ENCODE measurements around the gene STIMATE.

Gene STIMATE

DNA sequence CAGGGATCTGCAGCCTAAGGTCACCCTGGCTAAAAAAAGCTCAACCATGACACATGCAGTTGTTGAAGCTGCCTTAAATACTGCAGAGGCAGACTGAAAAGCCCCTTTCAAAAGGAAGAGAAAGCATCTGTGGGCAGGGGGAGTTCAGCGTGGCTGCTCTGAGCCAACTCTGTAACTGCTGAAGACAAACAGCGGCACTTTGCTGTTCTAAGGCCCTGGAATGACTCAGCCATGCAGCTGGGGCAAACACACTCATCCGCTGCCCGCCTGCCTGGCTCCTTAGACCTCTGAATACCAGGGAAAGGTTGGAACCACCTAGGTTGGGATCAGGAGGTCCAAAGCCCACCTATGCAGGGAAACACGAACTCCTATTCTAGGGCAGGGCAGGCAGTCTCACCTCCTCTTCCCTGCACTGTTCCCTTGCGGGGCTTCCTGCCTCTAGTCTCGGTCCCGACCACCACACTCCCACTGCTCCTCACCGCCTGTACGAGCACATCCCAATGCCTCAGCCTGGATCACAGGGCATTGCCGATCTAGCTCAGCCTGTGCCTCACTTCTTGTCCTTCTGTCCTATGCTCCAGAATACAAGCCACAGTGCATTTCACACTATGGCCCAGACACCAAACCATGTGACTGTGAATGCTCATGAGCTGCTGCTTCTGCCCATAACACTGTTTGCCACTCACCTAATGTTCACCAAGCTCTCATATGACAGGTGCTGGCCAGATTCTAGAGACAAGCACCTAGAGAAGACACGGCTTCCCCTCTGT lies 56.0 kb downstream of the STIMATE start:
- no peak for DNase-seq (ENCODE audit: low read depth in 2 of 2)

DNA sequence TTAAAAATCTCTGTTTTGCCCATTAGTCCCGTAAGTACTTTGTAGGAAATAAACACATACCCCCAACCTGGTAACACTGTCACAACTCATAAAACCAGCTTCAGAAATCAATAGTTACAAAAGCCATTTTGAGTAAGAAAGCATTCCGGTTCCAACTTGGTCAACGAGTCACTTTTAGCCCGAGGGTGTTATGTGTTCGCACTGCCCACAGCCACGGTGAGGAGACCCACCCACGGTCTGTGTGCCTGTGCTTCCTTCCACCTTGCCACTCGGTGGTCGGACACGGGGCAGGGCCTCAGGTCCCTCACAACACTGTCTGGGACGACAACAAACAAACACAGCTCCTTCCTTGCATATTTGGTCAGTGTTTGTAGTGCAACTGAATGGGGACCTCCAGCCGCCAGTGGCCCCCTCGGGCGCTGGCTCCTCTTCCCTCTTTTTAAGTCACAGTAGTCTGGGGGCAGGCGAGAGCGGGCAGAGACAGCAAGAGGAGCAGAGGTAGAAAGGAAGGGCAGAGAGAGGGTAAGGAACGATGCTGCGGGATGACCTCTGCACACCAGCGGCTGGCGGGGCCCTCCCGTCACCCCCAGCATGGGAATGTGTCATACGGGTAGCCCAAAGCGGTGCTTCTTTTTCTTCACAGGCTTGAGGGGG lies 57.3 kb downstream of the STIMATE start:
- no peak for DNase-seq (ENCODE audit: low read depth in 2 of 2)

DNA sequence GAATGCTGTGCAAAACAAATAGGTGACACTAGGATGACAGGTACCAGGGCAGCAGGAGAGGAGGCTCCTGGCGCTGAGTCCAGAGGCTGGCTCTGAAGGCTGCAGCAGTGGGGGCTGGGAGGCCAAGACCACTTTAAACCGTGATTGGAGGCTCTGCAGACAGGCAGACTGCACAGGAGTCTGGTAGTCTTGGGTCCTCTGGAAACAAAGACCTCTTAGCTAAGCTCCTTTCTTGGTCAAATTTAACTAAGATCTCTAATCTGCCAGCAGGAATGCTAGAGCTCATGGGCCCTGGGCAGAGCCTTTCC lies 58.1 kb downstream of the STIMATE start:
- no peak for DNase-seq (ENCODE audit: low read depth in 2 of 2)

DNA sequence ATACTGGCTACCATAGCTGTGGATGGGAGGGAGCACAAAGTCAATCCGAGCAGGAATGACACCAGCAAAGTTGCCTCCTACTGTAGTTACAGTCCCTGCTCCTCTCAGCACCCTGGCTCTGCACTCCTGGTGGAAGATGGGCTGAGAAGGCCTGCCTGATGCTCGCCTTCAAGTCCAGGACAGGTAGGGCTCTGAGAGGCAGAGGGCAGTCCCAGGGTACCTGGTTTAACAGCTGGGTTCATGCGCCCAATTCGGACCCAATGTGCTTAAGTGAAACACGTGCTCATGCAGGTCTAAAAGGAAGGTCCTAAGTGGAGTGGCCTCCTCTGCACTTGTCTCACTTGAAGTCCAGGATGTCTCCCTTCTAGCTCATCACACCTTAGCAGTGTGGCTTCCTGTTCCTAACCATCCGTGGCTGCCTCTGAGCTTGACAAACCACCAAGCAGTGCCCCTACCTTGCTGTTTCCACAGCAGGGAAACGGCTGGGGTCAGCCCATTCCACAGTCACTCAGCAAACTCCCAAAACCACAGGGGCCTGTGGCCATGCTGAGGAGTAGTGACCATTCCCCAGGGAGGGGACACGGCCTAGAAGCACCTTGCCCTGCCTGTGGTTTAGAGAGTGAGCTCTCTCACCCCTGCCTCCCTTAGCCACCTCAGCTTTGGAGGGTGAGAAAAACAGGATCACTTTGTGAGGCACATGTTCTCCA lies 58.6 kb downstream of the STIMATE start:
- no peak for DNase-seq (ENCODE audit: low read depth in 2 of 2)

DNA sequence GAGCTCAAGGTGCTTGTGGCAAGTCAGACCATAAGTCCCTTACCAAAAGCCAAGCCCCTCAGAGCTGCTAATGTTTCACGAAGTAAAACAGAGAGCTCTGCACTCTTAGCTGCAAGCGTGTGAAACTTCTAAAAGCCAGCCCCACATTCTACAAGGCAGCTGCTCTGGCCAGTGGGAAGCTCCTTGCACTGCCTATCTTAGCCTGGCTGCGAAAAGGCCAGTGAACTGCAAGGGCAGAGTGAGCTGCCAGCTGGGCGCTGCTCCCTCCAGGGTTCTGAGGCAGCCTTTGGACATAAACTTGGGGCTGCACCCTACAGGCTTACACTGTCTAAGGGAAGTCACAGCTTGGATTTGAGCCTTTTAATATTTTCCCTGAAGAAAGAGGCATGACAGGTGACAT lies 60.4 kb downstream of the STIMATE start:
- no peak for DNase-seq (ENCODE audit: low read depth in 2 of 2)

DNA sequence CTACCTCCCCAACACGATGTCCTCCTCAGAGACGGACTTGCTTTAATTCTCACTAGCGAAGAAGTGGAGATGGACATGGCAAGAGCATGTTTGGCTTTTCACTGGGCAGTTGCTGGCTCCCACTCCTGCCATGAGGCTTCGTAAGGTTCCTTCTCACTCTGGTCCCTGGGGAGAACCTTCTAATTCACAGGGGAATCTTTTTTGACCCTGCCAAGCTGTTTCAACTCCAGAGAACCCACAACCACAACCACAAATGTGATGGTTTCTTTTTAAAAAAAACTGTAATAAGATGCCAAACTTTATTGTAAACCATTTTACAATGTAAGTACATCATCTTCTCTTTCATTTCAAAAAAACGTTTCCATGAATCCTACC lies 60.9 kb downstream of the STIMATE start:
- no peak for DNase-seq (ENCODE audit: low read depth in 2 of 2)

DNA sequence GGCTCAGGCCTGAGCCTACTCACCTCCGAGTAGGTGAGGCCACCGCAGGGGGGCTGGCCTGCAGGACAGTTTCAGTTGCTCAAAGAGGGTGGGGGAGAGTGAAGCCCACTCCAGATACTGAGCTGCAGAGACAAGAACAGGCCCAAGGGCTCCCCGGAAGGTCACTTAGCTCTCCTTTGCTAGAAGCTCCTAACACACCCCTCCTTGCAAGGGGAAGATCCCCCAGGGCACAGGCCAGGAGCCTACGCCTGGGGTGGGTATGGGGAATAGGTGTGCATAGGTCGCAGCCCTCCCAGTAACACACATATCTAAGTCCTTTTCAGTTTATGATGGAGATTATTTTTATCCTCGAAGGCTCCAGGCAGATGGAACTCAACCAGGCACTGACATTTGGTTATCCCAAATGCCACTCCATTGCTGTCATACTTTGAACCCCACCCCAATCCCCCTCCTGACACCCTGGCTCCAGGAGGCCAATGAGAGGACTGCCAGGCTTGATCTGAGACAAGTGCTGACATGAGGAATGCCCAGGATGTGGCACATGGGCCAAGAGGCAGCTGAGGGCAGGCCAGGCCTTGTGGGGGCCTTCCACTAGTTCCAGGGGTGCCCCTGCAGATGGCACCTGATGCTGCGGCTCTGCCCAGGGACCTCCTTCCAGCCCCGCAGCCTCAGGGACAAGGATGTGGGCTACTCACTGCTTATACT lies 61.4 kb downstream of the STIMATE start:
- DNase-seq (ENCODE audit: low read depth in 2 of 2) = no peak

DNA sequence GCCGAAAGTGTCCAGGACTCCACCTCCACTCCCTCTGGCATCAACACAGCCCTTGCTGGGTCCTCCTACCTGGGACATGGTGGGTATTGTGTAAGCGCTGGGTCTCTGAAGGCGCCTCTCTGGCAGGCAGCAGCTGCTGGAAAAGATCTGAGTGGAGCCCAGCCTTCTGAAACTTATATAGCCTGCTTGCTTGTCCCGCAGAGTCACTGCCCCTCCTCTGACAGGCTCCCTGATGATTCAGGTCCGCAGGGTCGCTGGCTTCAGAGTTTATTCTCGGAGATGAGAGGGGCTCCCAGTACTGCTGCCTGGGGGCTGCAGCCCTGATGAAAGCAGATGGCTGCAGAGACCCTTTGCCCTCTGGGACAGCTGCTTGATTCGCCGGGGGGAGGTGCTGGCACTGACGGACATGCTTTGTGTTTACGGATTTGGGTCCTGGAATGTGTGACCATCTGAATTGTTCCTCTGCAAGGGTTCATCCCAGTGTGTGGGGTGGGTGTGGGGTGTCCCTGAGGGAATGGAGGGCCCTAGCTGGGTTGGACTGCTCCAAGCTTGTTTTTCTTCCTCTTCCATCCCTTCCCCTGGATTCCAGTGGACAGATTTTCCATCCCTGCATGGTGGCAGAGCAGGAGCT lies 62.4 kb downstream of the STIMATE start, which contains the start of gene MUSTN1:
MUSTN1 (minus strand) TSS at position 149 of the 631 bp plus-strand sequence; CDS start at position 78, 71 bp downstream.
- peak in 1 of 2 experiments; percentile 1 for DNase-seq (ENCODE audit: low read depth in 2 of 2)

DNA sequence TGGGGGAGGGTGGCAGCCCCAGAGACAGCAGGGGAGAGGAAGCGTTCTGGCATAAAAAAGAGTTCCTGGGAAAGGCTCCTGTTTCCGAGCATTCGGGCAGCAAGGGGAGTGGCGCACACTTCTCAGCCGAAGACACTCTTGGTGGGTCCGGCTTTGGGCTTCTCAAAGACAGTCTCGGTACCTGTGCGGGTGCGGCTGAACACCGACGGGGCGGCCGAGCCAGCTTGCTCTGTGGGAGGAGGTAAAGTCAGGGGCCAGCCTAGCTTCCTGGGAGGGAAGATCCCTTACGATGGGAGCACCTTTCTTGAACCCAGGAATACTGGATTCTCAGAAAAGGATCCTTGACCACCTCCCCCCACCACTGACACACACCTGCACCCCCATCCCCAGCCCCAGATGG lies 64.1 kb downstream of the STIMATE start:
- no peak for DNase-seq (ENCODE audit: low read depth in 2 of 2)

DNA sequence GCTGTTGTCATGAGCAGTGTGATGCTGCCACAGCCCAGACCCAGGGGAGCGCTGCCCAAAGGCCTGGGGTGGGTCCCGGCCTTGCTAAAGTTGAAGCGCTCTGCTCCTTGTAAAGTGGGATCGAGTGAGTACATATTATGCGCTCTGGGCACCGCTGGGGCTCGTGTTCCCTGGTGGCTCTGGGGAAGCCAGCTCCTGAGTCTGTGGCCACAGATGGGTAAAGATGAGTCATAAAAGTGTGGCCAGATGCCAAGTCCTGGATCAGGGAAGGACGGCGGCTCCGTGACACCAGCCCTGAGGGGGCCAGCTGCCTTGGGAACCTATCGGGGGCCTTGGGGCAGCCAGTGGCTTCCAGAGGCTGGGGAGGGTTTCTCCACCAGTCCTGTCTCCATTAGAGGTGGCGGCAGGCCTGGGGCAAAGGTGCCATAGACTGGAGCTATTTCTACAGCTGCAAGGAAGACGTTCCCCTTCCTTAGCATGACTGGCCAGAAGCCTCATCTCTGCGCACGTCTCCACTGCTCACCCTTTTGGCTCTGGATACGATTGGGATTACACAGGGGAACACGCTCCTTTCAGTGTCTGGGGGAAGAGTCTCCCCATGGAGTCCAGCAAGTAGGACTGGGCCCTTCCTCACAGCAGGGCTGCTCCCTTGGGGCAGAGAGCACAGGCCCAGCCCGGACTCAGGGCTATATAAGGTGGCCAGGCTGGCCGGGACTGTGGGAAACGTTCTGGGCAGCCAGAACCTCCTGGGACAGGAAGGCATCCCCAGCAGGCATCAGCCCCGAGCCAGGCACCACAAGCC lies 65.6 kb downstream of the STIMATE start:
- peak; percentile 36 to 46 for DNase-seq (ENCODE audit: low read depth in 2 of 2)

DNA sequence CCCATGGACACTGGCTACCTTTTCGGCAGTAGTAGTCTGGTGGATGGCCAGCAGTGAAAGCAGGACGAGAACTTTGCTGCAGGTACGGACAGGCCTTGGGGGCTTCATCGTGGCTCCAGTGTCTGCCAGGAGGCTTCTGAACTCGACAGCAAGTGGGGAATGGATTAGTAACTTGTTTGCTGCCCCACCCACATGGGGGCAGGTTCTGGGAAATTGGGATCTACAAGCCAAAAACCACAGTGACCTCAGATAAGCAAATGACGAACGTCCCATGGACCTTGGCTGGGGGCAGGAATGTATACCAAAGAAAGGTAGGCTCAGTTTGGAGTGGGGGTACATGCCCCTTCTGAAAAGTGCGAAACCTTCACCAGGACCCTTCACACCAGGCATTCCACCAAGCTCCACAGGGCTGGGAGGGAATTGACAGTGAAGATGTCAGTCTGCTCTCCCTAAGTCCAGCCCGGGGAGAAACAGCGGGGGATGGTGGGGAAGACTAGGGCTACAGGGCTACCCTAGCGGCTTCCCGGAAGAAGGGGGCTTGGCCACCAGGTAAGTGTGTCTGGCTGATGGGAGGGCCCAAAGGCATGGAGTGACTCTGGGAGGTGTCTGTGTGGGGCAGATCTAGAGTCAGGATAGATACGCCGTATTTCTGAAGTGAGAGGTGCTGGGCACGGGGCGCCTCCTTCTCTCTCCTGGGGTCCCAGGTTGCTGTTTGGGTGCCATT lies 66.7 kb downstream of the STIMATE start, which contains the start of gene ITIH4:
ITIH4 (minus strand) TSS at position 138 of the 724 bp plus-strand sequence; CDS start at position 108, 30 bp downstream.
- DNase-seq (ENCODE audit: low read depth in 2 of 2) = no peak

DNA sequence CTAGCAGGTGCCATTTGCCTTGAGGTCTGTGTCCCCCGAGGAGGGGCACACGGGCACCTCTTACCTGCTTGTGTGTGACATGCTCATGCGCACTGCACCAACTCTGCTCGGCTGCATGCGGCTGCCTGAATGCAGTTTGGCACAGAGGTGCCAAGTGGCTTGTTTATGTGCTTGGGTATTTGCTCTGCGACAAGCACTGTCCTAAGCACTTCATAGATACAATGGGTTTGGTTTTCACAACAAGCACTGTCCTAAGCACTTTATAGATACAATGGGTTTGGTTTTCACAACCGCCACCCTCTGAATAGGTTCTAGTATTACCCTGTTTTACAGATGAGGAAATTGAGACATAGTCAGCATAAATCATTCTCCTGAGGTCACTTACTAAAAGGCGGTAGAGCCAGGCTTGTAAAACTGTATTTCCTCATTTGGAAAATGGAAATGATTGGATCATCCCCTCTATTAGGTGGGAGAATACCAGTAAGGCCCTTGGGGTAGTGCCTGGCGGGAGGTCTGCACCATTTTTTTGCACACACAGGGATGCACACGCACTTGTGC lies 67.4 kb downstream of the STIMATE start:
- DNase-seq (ENCODE audit: low read depth in 2 of 2) = no peak

DNA sequence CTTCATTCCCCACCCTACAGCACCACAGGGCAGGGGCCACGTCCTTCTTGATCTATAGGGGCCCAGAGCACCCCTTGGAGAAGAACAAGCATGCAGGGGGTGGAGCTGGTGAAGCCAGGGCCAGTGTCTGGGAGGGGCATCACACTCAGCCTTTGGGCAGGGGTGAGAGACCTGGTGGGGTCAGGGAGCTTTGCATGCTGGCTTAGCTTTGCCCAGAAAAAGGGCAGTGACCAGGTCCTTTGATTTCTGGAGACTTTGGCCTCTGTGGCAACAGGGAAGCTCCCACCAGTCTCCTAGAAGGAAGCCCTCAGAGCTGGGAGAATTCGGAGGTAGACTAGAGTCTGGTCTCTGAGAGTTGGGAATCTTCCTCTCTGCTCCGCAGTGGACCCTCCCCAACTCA lies 67.9 kb downstream of the STIMATE start:
- no peak for DNase-seq (ENCODE audit: low read depth in 2 of 2)

DNA sequence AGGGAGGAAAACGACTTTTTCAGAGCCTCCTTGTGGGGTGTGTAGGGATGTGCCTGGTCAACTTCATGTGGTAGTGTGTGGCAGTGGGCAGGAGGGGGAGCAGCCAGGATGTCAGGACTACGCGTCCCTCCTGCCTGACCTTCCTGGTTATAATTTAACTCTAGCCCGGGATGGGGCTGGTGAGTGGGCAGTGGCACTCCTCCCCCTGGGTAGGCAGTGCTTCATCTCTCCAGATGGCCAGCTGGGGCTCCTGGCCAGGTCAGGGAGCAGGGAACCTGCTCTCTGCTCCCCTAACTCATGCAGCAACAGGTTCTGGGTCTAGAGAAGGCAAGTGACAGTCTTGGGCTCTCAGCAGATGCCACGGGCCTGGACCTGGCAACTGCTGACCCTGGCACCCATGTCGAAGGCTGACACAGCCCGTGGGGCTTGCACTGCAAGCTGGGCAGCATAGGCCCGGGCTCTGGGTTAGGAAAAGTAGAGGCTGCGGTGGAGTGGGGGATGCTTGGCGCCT lies 69.4 kb downstream of the STIMATE start:
- no peak for DNase-seq (ENCODE audit: low read depth in 2 of 2)

DNA sequence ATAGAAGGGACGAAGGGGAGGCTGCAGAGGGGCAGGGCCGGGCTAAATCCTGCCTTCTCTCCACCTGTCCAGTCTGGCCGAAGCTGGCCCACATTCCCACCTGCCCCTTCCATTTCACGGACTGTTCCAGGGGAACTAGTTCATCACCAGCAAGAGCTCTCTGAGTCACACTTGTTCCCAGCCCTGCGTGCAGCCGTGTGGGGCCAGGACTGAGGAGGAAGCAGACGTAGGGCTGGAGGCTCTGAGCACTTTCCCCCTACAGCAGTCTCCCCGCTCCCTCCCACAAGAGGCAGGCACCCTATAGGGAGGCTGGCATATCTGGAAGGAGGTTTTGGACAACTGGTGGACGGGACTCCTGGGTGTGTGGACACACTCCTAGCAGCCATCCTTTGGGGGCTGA lies 69.9 kb downstream of the STIMATE start:
- DNase-seq (ENCODE audit: low read depth in 2 of 2) = no peak

DNA sequence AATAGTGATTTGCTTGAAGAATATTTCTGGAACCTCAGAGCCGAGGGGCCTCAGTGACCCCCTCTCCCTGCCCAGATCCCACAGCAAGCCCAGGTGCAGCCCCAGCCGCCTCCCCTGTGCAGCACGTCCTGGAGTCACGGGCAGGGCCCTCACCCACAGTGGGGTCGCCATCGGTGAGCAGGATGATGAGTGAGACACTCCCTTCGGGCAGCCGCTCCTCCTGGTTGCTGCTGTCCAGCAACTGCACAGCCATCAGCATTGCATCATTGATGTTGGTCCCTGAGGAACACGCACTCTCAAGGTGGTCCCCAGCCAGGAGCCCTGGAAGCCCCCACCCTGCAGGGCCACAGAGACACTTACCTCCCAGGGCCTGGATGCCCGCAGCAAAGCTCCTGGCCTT lies 73.3 kb downstream of the STIMATE start:
- no peak for DNase-seq (ENCODE audit: low read depth in 2 of 2)

DNA sequence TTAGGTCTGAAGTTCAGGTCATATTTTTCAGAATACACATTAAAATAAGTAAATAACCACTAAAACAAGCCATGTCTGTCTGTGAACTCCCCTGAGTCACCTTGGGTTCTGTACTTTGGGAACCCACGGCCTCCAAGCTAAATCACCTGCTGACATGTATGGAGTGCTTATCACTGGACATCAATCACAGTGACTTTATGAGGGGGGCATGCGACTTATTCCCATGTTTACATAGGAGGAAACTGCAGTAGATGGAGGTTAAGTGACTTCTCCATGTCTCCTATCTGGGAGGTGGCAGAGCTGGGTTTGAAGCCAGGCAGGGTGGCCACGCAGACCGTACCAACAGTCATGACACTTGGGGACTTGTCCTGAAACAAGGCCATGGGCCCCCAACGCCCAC lies 75.0 kb downstream of the STIMATE start:
- DNase-seq (ENCODE audit: low read depth in 2 of 2) = no peak

DNA sequence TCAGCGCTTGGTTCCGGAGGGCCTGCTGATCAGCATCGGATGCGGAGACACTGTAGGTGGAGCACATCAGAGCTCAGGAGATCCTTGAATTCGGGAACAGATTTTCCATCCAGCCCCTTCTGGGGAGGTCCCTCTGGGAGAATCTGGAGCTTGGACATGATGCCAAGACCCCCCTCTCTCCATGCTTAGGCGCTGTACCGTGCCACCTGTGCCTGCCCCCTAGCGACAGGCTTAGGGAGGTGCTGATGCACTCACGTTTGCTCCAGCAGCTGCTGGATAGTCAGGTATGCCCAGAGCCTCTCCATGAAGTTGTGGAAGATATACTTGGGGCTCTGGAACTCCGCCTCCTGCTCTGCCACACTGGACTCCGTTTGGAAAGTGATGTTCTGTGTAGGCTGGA lies 76.6 kb downstream of the STIMATE start:
- no peak for DNase-seq (ENCODE audit: low read depth in 2 of 2)

DNA sequence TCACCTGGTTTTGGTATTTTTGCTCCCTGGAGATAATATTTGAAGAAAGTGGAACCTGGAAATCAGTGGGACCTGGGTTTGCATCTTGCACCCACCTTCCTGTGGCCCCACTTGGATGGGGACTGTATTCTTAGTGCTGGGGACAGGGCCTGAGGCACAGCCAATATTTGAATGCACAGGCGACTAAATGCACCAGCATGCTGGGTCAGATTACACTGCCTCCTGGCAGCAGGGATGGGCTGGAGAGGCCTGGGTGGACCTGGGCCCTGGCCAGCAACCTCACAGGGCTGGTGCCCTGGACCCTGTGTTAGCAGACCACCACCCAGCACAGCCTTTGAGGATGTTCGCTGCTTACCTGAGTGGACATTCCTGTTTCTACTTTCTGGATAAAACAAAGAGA lies 77.4 kb downstream of the STIMATE start:
- no peak for DNase-seq (ENCODE audit: low read depth in 2 of 2)

DNA sequence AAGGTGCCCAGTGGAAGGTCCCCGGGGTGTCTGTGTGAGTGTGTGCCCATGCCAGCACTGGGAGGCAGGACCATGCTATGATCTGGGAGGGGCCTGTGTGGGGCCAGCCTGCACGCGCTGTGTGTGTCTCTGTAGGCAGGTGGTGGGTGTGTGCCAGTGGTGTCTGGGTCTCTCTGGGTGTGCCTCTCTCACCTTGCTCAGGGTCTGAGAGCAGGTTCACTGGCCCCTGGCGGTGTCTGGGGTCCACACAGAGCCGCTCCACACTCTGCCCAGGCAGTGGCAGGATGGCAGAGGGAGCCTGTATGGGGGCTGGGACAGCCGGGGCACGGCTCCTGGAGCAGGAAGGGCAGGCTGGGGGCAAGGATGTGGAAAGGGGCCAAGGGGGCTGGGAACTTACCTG lies 79.5 kb downstream of the STIMATE start:
- no peak for DNase-seq (ENCODE audit: low read depth in 2 of 2)
